ENCODE data around the gene PCDHGA1.
"Not testable (repeated sequence)": the region's sequence is repeated elsewhere in the genome, so short reads cannot be mapped to it uniquely, and the experiment has no call there.

Gene PCDHGA1

GRCh38 chr5:141402553-141403243 is 72.4 kb downstream of the PCDHGA1 start, which contains the start of gene PCDHGA9:
PCDHGA9 (plus strand) TSS chr5:141402778; CDS start chr5:141402953, 175 bp downstream.
- DNase-seq (ENCODE audit: low spot score), result peak; percentile 68
- in situ Hi-C loops (cut with MboI; ENCODE audit: low pct_unique_long_range_greater_than_20kb, low sequenced_read_pairs, unreplicated experiment), result no loop called here
- TF ChIP-seq CTCF (IDR thresholded peaks at IDR 0.05; ENCODE audit: extremely low read depth, insufficient read depth, missing control alignments), result peak; percentile 41

- no peak for DNase-seq (ENCODE audit: low spot score)
- in situ Hi-C loops (cut with MboI; ENCODE audit: low pct_unique_long_range_greater_than_20kb, low sequenced_read_pairs, unreplicated experiment), result no loop called here
- no peak for TF ChIP-seq CTCF (IDR thresholded peaks at IDR 0.05; ENCODE audit: extremely low read depth, insufficient read depth, missing control alignments)
Observed at GRCh38 chr5:141403387-141403786, 73.1 kb downstream of the PCDHGA1 start.

- DNase-seq (ENCODE audit: low spot score), result peak; percentile 68
- peak; percentile 66 for TF ChIP-seq CTCF (IDR thresholded peaks at IDR 0.05; ENCODE audit: extremely low read depth, insufficient read depth, missing control alignments)
- in situ Hi-C loops (cut with MboI; ENCODE audit: low pct_unique_long_range_greater_than_20kb, low sequenced_read_pairs, unreplicated experiment), result not testable (repeated sequence)
Observed at GRCh38 chr5:141407790-141408505, 77.6 kb downstream of the PCDHGA1 start, which contains the start of gene PCDHGB6. PCDHGB6 (plus strand) TSS chr5:141408021; CDS start chr5:141408203, 182 bp downstream.

- no peak for DNase-seq (ENCODE audit: low spot score)
- in situ Hi-C loops (cut with MboI; ENCODE audit: low pct_unique_long_range_greater_than_20kb, low sequenced_read_pairs, unreplicated experiment), result no loop called here
- no peak for TF ChIP-seq CTCF (IDR thresholded peaks at IDR 0.05; ENCODE audit: extremely low read depth, insufficient read depth, missing control alignments)
Observed at GRCh38 chr5:141409598-141410306, 79.4 kb downstream of the PCDHGA1 start.

GRCh38 chr5:141411575-141411974 is 81.3 kb downstream of the PCDHGA1 start:
- in situ Hi-C loops (cut with MboI; ENCODE audit: low pct_unique_long_range_greater_than_20kb, low sequenced_read_pairs, unreplicated experiment), result no loop called here
- no peak for TF ChIP-seq CTCF (IDR thresholded peaks at IDR 0.05; ENCODE audit: extremely low read depth, insufficient read depth, missing control alignments)
- no peak for DNase-seq (ENCODE audit: low spot score)

DNA sequence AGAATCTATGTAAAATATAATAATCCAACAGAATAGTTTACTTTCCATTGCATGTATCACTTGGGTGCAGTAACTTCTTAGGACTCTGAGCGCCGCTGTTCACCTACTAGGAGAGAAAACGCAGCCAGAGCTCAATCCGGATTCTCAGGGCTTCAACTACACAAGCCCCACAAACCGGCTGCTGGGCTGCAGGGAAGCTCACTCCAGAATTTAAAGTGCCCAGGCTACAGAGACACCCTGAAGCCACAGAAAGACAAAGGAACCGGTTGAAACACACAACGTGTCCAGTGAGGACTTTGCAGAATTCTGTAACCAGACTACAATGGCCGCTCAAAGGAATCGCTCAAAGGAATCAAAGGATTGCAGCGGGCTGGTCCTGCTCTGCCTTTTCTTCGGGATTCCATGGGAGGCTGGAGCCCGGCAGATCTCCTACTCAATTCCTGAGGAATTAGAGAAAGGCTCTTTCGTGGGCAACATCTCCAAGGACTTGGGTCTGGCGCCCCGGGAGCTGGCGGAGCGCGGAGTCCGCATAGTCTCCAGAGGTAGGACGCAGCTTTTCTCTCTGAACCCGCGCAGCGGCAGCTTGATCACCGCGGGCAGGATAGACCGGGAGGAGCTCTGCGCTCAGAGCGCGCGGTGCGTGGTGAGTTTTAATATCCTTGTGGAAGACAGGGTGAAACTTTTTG is 82.7 kb downstream of the PCDHGA1 start, which contains the start of gene PCDHGA10:
Gene PCDHGA10, plus strand, starts transcription at position 134 of the 686 bp plus-strand sequence. Its CDS starts 189 bp downstream, at position 323.
- in situ Hi-C loops (cut with MboI; ENCODE audit: low pct_unique_long_range_greater_than_20kb, low sequenced_read_pairs, unreplicated experiment), result no loop called here
- DNase-seq (ENCODE audit: low spot score), result peak; percentile 86
- peak; percentile 80 for TF ChIP-seq CTCF (IDR thresholded peaks at IDR 0.05; ENCODE audit: extremely low read depth, insufficient read depth, missing control alignments)

Measured in GM13977 (cell line).